ENCODE results near the gene PTPRG.

PTPRG gene

DNA sequence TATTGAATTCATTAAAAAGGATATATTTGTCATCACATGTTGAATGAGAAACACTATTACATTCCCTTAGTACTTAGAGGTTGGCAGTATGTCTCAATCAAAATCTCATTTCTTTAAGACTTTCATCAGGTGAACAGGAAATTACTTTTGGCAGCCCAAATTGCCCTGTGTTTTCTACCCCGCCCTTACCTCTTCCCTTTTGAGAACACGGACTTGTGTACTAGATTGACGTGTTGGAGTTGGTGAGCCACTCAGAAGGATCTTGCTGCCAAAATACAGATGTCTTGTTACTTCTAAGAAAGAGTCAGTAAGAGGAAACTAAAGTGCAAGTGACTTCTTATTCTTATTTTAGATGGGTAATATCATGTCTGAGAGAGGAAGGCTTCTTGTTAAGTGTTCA lies 425.1 kb downstream of the PTPRG start:
- TF ChIP-seq, protein P1, sequence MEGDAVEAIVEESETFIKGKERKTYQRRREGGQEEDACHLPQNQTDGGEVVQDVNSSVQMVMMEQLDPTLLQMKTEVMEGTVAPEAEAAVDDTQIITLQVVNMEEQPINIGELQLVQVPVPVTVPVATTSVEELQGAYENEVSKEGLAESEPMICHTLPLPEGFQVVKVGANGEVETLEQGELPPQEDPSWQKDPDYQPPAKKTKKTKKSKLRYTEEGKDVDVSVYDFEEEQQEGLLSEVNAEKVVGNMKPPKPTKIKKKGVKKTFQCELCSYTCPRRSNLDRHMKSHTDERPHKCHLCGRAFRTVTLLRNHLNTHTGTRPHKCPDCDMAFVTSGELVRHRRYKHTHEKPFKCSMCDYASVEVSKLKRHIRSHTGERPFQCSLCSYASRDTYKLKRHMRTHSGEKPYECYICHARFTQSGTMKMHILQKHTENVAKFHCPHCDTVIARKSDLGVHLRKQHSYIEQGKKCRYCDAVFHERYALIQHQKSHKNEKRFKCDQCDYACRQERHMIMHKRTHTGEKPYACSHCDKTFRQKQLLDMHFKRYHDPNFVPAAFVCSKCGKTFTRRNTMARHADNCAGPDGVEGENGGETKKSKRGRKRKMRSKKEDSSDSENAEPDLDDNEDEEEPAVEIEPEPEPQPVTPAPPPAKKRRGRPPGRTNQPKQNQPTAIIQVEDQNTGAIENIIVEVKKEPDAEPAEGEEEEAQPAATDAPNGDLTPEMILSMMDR (IDR thresholded peaks at IDR 0.05): no peak
- Mint-ChIP-seq H3K9me3 (no peaks in the 10 kb centered on the region), H3K27me3 (ENCODE audit: low read depth, poor library complexity) (no peaks in the 10 kb centered on the region), H3K36me3 (ENCODE audit: low read depth) (peaks cover 15% of the 10 kb centered on the region), H3K4me1 (peaks cover 19% of the 10 kb centered on the region), H3K27ac (peak overlapping the region; percentile 57), H3K4me3 (no peak overlapping the region)
- DNase-seq: no peak

DNA sequence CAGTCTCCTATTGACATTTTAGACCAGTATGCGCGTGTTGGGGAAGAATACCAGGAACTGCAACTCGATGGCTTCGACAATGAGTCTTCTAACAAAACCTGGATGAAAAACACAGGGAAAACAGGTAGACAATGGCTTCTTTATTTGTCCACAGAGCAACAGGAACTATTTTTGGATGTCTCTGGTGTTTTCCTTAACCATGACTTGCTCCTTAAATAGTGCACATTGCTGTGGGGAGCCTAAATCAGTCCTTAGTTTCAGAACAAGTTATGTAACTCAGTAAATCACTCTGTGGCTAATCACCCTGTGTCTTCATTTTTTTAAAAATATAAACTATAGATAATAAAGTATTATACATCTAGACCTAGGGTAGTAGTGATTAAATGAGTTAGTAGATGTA lies 428.3 kb downstream of the PTPRG start:
- Mint-ChIP-seq H3K9me3 (no peaks in the 10 kb centered on the region), H3K27ac (peak overlapping the region; percentile 74)
- DNase-seq: no peak

DNA sequence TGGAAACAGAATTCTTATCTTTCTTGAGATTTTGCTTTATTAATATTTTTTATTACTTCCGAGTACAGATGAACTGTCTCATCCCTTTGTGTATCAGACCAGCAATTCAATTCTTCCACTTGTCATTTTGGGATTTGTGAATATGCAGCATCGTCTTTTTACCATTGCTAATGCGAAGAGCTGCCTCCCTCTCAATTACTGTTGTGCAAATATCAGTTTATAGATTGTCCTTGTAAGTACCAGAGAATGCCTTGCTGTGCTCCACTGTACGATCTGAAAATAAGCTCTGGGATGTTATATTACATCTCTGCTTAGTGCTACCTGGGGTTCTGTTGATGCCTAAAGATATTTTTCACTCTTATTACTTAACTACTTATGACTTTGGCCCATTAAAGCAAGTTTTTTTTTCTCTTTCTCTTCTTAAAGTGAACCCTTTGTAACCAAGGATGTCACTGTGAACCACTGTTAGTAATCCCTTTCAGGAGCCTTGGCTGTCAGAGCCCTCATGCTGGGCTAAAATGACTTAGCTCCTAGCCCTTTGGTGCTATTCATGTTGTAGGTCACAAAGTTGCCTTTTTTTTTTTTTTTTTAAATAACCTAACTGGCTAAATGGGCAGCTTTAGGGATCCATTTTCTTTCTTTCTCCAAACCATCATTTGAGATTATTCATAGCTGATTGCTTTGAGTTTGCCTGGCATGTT lies 429.1 kb downstream of the PTPRG start:
- TF ChIP-seq, protein P1 (IDR thresholded peaks at IDR 0.05): no peak
- no peaks in the 10 kb centered on the region for H3K27me3 Mint-ChIP-seq (ENCODE audit: low read depth, poor library complexity)
- H3K27ac Mint-ChIP-seq: no peak overlapping the region
- H3K9me3 Mint-ChIP-seq: no peaks in the 10 kb centered on the region
- no peak overlapping the region for H3K4me3 Mint-ChIP-seq
- no peak for DNase-seq
- H3K36me3 Mint-ChIP-seq (ENCODE audit: low read depth): peaks cover 24% of the 10 kb centered on the region
- H3K4me1 Mint-ChIP-seq: peaks cover 30% of the 10 kb centered on the region

More for the DNA sequence above, 428.3 kb downstream of the PTPRG start:
- Mint-ChIP-seq H3K4me3 (no peak overlapping the region), H3K4me1 (peaks cover 26% of the 10 kb centered on the region), H3K36me3 (ENCODE audit: low read depth) (peaks cover 24% of the 10 kb centered on the region), H3K27me3 (ENCODE audit: low read depth, poor library complexity) (no peaks in the 10 kb centered on the region)
- TF ChIP-seq, protein P1 (IDR thresholded peaks at IDR 0.05): no peak

DNA sequence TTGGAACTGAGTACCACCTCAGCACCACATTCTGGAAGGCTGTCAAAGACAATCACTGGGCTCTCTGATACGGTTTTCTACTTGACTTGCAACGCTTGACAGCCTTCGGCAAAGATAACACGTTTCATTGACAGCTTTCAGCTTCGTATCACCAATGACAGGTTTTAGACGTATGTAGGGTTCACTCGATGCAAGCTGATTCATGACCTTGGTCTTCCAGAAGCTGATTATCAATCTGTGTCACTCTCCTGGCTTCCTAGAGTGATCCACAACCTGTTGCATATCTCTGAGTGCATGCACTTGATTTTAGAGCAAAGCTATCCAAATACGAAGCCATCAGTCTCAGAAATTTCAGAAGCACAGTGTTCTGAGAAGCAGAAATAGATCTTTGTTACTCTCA lies 430.3 kb downstream of the PTPRG start:
- Mint-ChIP-seq H3K36me3 (ENCODE audit: low read depth) (peaks cover 24% of the 10 kb centered on the region), H3K27ac (peak overlapping the region; percentile 59), H3K9me3 (no peaks in the 10 kb centered on the region), H3K4me1 (peaks cover 41% of the 10 kb centered on the region), H3K4me3 (no peak overlapping the region), H3K27me3 (ENCODE audit: low read depth, poor library complexity) (no peaks in the 10 kb centered on the region)
- DNase-seq: no peak
- TF ChIP-seq, protein P1 (IDR thresholded peaks at IDR 0.05): no peak

DNA sequence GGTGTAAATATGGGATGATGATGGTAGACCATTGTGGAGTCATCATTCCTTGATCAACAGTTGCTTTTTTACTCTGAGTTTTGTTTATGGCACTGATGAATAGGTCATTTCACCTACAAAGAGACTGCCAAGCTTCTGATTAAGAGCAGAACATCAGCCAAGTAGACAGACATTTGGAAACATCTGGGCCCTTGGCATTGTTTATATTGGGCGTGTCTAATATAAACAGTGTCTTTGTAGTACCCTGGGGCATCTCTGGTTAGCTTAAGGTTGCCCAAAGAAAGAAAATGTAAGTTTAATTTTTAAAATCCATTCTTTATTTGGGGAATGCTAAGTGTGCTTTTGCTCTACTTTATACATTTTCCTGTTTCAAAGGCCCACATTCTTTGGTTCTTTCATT lies 435.0 kb downstream of the PTPRG start:
- no peak overlapping the region for H3K27ac Mint-ChIP-seq
- H3K4me1 Mint-ChIP-seq: peaks cover 37% of the 10 kb centered on the region
- H3K4me3 Mint-ChIP-seq: no peak overlapping the region
- no peak for DNase-seq
- TF ChIP-seq, protein P1 (IDR thresholded peaks at IDR 0.05): no peak
- H3K36me3 Mint-ChIP-seq (ENCODE audit: low read depth): peaks cover 46% of the 10 kb centered on the region
- no peaks in the 10 kb centered on the region for H3K9me3 Mint-ChIP-seq
- H3K27me3 Mint-ChIP-seq (ENCODE audit: low read depth, poor library complexity): no peaks in the 10 kb centered on the region

DNA sequence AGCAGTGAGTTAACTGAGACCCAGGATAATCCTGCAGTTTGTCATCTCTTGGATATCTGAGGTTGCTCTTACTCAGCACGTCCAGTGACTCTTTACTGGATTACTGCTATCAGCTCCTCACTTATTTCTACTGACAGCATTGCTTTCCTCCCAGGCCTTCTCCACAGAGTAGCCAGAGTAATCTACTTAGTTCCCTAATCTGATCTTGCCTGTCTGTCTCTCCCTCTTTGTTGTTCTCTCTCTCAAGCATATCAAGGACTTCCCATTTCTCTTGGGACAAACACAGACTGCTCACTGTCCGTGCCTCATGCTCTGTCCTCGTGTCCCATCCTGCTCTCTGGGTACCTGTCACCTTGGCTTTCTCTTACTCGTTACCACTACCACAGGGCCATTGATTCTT lies 435.7 kb downstream of the PTPRG start:
- TF ChIP-seq, protein P1 (IDR thresholded peaks at IDR 0.05): no peak
- DNase-seq: no peak
- H3K4me1 Mint-ChIP-seq: peaks cover 30% of the 10 kb centered on the region
- no peak overlapping the region for H3K4me3 Mint-ChIP-seq
- H3K9me3 Mint-ChIP-seq: no peaks in the 10 kb centered on the region
- H3K27ac Mint-ChIP-seq: peak overlapping the region; percentile 83
- no peaks in the 10 kb centered on the region for H3K27me3 Mint-ChIP-seq (ENCODE audit: low read depth, poor library complexity)
- peaks cover 39% of the 10 kb centered on the region for H3K36me3 Mint-ChIP-seq (ENCODE audit: low read depth)

Data from nephron progenitor cell (in vitro differentiated cells).